GM18505 (cell line): ENCODE measurements around the gene SLC12A8.

Source experiments
- ATAC-seq: cut with Tn5 transposase; IDR thresholded peaks from one replicate; pipeline ENCODE4 v1.9.1; 2021; ENCODE audit not compliant: unreplicated experiment
- POLR2A ChIP-seq: IDR thresholded peaks from 4 replicates; pipeline ENCODE4 v1.6.1; 2011; ENCODE audit warnings: borderline replicate concordance; ENCODE audit not compliant: insufficient read depth, insufficient read length; ENCODE audit errors: extremely low read depth

Gene SLC12A8

GRCh38 chr3:125080077-125080476 is 132.5 kb downstream of the SLC12A8 start:
- no peak for ATAC-seq
- TF ChIP-seq POLR2A, result no peak

GRCh38 chr3:125079675-125080045 is 132.9 kb downstream of the SLC12A8 start:
- no peak for TF ChIP-seq POLR2A
- no peak for ATAC-seq

GRCh38 chr3:125078951-125079674 is 133.4 kb downstream of the SLC12A8 start:
- no peak for TF ChIP-seq POLR2A
- no peak for ATAC-seq

- no peak for ATAC-seq
- no peak for TF ChIP-seq POLR2A
These were observed 134.7 kb downstream of the SLC12A8 start for GRCh38 chr3:125077864-125078263.

- no peak for TF ChIP-seq POLR2A
- ATAC-seq, result no peak
These were observed 136.1 kb downstream of the SLC12A8 start for GRCh38 chr3:125076464-125076863.

- ATAC-seq, result no peak
- no peak for TF ChIP-seq POLR2A
These were observed 136.8 kb downstream of the SLC12A8 start for GRCh38 chr3:125075738-125076137.

GRCh38 chr3:125073390-125073905 is 139.1 kb downstream of the SLC12A8 start:
- no peak for ATAC-seq
- no peak for TF ChIP-seq POLR2A

GRCh38 chr3:125072749-125073389 is 139.7 kb downstream of the SLC12A8 start:
- ATAC-seq, result no peak
- TF ChIP-seq POLR2A, result peak; percentile 17

- no peak for TF ChIP-seq POLR2A
- no peak for ATAC-seq
These were observed 140.2 kb downstream of the SLC12A8 start for GRCh38 chr3:125072301-125072700.

GRCh38 chr3:125069968-125070745 is 142.4 kb downstream of the SLC12A8 start:
- no peak for TF ChIP-seq POLR2A
- no peak for ATAC-seq

GRCh38 chr3:125069452-125069851 is 143.1 kb downstream of the SLC12A8 start:
- TF ChIP-seq POLR2A, result no peak
- no peak for ATAC-seq

GRCh38 chr3:125068265-125068664 is 144.3 kb downstream of the SLC12A8 start:
- no peak for ATAC-seq
- no peak for TF ChIP-seq POLR2A

GRCh38 chr3:125067225-125067624 is 145.3 kb downstream of the SLC12A8 start:
- ATAC-seq, result no peak
- TF ChIP-seq POLR2A, result no peak
